ENCODE results near the gene KRTAP21-1. TPM values are rescaled to one million over a fixed set of nuclear protein-coding genes. Genes with fewer than 3 reads are reported as not detected.
"Not testable (repeated sequence)": the region's sequence is repeated elsewhere in the genome, so short reads cannot be mapped to it uniquely, and the experiment has no call there.

KRTAP21-1 gene
- total RNA-seq = not detected

DNA sequence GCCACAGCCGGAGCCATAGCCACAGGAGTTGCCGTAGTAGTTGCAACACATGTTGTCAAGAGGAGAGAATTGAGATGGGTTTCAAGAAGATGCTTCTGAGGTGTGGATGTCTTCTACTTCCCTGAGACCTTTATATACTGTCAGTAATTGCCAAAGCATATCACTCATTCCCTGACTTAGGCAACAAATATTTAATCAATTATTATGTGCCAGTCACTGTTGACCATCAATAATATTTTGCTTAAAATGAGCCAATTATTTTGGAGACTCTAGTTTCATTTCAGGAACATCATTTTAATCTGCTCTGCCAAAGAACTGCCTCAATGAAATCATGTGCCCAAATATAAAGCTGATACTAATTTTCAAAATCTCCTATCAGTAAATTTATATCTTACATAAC is at the start of gene KRTAP21-1:
Gene KRTAP21-1, minus strand, starts transcription at position 101 of the 400 bp plus-strand sequence. Its CDS starts 50 bp downstream, at position 51.
- DNase-seq (ENCODE audit: low spot score); ATAC-seq: not testable (repeated sequence)

DNA sequence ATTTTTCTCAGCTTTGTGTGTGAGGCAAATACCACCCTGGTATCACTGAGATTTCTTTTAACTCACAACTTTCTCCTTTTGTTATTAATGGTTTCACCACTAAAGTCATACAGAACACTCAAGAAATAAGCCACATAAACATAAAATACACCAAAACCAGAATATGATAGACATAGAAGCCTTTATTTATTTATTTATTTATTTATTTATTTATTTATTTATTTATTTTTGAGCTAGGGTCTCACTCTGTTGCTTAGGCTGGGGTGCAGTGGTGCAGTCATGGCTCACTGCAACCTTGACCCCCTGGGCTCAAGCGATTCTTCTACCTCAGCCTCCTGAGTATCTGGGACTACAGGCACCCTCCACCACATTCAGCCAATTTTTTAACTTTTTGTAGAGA is 45.4 kb upstream of the KRTAP21-1 start:
- ATAC-seq (no peak), DNase-seq (ENCODE audit: low spot score) (no peak)

DNA sequence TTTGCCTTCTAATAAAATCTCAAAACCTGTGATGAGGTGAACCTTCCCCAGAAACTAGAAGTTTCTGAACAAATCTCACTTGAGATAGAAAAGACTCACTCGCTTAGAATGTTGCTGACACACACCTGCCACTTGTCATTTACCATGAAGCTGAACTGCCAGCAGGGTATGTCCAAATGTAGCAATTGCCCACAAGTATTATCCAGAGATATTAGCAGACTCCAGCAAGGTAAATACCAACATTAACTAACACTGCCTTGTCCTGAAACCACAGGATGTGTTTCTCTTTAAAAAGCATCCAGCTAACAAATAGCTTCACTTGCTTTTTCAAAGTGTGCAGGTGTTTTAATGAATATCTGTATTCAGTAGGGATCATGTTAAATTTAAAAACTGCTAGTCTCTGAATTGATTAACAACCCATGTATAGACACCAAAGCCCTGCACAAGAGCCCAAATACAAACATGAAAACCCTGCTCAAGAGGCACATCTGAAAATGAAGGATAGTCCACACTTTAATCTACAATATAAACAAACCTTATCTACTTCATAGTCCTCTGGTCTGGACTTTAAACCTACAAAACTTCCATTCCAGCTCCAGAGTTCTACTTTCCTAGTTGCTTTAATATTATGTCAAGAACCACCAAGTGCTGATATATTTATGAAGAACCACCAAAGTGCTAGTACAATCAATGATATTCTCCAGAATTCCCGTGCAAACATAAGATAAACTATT is 38.5 kb upstream of the KRTAP21-1 start:
- ATAC-seq = peak; percentile 36
- DNase-seq (ENCODE audit: low spot score) = no peak

DNA sequence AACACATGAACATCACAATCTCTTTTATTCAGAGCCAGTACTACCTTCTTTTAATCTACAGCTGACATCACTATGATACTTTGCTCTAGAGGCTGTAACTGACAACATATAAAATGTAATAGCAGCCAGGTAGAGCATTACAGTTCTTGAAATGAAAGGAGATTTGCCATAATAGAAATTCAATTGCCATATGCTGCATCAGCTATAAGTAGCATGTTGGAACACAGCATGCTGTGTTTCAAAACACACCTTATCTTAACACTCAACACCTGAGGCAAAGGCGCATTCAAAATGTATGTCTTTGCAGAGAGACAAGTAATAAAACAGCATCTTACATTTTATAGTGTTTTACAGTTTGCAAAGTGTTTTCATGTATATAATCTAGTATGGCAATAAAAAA is 24.0 kb upstream of the KRTAP21-1 start:
- ATAC-seq (no peak), DNase-seq (ENCODE audit: low spot score) (no peak)

DNA sequence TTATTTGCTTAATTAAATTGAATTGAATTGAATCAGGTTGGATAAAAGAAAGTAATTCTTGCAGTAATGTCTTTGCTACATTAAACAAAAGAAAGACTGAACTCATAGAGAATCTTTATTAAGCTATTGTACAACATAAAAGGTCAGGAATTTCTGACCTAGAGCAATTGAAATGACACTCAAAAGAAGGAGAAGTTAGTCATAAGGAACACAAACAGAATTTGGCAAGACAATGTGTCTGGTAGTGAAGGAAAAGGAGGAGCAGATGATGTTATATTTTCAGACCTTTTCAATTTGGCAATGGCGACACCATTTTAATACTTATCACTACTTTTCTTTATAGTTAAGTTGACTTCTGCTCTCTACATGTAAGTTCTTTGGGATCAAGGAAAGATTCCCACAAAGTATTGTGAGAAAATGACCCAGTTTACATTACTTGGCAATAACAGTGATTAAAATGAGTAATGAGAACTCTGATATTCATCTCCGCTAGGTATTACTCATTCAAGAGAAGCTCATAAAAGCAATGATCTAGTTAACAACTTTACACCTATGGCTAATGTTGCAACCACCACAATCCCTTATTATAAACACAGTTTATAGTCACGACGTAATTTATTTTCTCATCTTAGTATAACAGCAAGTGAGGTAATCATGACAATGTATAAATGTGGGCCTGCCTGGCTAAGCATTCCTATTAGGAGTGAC is 14.7 kb upstream of the KRTAP21-1 start:
- ATAC-seq (no peak), DNase-seq (ENCODE audit: low spot score) (no peak)

DNA sequence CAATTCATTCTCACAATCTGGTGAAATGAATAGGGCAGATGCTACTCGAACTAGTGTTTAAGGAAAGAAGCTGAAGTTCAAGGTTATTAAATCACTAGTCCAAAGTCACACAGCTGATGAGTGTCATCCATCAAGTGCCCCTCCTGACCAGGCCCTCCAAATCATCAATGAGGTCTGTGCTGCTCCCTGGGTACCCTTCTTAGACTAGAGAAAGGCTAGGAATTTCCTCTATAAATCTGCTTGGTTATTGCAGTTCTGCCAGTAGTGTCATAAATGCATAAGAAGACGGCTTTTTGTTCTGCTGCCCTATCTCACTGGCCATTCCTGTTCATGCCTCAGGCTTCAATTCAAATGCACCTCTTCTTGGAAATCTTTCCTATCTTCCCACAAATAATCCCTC is 5.5 kb upstream of the KRTAP21-1 start:
- ATAC-seq = no peak
- DNase-seq (ENCODE audit: low spot score) = no peak

DNA sequence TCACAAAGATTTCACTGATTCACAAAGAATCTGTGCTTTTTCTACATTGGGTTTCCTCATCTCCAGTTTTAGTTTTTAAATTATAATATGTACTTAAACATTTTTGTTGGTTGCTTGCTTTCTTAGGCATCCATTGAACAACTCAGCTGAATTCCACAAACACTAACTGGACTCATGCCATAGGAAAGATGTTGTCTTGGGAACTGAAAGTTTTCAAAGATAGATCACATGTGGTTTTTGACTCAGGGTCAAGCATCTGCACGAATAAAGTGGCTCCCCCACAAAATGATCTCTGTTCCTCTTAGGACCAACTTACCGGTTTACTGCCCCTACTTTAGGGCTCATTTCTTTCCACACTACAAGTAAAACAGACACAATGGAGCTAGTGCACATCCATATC is 3.1 kb upstream of the KRTAP21-1 start:
- DNase-seq (ENCODE audit: low spot score) (no peak), ATAC-seq (no peak)

DNA sequence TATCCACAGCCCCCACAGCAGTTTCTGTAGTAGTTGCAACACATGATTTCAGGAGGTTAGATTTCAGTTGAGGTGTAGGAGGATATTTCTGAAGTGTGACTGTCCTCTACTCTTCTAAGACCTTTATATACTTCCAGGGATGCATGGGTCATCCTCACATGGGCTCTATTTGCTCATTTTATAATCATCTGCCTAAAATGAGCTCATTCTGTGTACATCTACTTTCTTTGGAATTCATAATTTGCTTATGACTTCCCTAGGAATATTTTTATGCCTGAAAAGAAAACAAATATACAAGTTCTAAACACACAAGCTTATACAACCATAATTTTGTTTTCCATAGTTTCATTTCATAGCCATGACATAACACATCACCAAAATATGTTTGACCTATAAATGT is 8.1 kb downstream of the KRTAP21-1 start, which contains the start of gene KRTAP21-2:
Gene KRTAP21-2, minus strand, starts transcription at position 101 of the 400 bp plus-strand sequence. Its CDS starts 57 bp downstream, at position 44.
- DNase-seq (ENCODE audit: low spot score) (no peak), ATAC-seq (no peak)

DNA sequence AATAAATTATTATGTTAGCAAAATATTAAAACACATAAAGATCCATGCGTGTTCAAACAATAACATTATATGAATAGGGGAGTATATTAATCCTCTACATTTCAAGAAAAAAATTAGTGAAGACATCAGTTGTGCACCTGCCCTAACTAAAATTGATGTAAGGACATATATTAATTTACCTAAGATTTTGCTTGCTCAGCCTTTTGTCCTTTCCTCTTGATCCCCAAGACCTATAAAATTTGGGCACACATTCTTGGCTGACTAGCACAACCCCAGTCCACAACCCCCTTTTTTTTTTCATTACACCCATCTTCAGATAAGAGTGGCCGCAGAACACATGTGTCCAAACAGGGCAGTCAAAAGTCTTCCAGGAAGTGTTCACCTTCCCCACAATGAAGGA is 14.8 kb downstream of the KRTAP21-1 start:
- DNase-seq (ENCODE audit: low spot score) = no peak
- ATAC-seq = no peak

DNA sequence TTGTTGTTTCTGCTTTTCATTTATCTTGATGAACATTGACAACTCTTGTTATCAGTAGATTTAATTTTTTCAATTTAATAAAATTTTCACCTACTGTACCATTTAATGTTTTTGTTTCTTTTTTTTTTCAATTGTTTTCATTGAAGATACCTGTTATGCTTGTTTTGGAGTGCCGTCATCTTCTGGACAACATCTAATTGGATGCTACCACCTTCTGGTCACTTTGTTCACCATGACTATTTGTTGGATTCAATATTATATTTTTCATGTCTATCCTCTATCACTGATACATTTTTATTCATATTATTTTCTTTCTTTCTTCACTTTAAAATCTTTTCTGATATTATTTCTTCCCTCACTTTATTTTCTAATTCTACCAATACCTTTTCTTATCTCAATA is 22.2 kb downstream of the KRTAP21-1 start:
- DNase-seq (ENCODE audit: low spot score) (no peak), ATAC-seq (no peak)

DNA sequence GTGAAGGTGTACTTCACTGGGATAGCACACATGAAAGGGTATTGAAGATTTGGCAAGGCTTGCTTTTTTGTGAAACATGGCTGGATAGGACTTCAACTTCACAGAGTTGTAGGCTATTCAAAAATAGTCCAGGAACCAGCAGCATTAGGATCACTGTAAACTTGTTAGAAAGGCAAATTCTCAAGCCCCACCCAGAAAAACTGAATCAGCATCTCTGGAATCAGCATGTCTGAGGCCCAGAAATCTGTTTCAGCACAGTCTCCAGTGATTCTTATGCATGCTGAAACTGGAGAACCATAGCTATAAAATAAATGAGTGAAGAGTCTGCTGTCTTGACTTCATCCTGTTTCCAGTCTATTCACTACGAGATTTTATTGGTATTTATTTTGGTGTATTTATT is 28.5 kb downstream of the KRTAP21-1 start:
- DNase-seq (ENCODE audit: low spot score) (no peak), ATAC-seq (no peak)

DNA sequence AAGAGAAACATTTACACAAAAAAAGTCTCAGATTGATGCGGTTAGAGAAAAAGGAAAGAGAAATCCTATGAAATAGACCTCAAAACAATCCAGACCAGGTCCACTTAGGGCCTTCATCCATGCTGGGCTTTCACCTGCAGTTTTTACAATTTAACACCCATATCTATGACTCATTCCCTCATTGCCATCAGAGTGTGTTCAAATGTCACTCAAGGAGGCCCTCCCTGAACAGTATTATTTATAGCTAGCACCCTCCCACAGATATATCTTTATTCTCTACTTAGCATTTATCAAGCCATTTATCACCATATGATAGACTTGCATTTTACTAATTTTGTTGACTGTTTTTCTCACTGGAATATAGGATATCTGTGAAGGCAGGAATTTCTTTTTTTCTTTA is 35.8 kb downstream of the KRTAP21-1 start:
- DNase-seq (ENCODE audit: low spot score) (no peak), ATAC-seq (no peak)

DNA sequence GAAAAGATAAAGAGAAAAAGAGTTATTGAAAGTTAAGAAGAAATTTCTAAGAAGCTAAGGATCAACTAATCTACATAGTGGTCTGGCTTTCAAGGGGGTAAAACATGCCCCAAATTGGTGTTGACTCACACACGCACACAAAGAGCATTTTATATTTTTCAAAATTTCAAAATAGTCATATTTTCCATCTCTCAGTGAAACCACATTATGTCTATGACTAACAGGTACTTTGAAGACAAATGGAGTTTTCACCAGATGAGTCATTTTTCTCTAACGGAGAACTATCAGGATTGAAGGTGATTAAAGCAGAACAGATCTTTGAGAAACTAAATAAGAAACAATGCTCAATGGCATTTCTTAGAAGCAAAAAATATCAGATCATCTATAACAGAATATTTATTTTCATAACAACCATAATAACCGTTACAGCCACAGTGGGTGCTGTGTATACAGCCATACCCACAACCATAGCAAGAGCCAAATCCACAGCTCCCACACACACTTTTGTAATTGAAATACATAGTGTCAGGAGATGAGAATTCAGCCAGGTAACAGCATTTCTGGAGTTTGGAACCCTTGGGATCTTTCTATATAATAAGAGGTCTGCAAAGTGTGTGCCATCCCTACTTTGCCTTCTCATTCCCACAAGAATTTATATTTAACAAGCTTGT is 36.9 kb downstream of the KRTAP21-1 start, which contains the start of gene KRTAP21-3:
Gene KRTAP21-3, minus strand, starts transcription at position 539 of the 671 bp plus-strand sequence. Its CDS starts 18 bp downstream, at position 521.
- ATAC-seq (no peak), DNase-seq (ENCODE audit: low spot score) (no peak)

DNA sequence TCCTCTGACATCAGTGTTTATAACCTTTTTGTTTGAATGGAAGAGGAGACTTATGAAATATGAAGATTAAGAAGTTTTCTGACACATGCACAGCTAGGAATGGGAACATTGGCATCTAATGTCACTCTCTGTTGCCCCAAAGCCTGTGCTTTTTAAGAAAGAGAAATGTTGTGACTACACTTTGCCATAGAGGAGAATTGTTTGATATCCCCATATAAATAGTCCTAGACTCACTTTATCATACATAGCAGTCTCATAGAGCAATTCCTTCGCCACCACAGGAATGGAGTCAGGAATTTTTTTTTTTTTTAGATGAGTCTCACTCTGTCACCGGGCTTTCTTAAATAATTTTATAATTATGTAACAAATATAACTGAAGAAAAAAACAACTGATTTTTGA is 38.1 kb downstream of the KRTAP21-1 start:
- no peak for DNase-seq (ENCODE audit: low spot score)
- no peak for ATAC-seq

DNA sequence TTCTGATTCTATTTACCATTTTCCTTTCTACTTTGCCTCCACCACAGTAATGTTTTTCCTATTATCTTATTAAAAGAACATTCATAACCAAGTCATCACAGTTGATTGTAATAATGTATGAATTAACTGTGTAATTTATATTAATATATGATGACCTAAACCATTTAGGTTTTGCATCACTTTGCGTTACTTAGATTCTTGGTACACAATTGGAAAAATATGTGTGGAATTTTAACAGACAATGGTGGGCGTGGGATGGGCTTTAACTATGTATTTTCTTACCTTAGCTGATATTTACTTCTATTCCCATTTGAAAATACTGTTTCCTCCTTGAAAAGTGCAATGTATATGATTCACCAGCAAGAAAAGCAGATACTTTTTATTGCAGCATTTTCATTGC is 40.3 kb downstream of the KRTAP21-1 start:
- no peak for ATAC-seq
- no peak for DNase-seq (ENCODE audit: low spot score)

DNA sequence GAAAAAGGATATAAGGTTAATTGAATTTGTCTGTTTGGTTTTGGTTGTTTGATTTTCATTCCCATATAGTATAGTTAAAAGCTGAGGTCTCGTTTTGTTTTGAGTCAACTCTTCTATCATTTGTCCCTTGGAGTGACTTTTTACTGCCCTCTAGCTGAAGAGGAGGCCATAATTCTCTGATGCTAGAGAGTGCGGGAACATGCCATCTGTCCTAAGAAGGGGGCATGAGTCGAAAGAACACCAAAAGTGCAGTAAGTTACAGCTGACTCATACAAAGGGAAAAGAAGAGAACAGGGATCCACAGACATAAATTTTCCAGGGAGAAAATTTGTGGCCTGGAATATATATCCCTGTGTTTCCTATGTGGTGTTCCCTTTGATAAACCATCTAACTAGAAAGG is 40.8 kb downstream of the KRTAP21-1 start:
- DNase-seq (ENCODE audit: low spot score) = no peak
- no peak for ATAC-seq

DNA sequence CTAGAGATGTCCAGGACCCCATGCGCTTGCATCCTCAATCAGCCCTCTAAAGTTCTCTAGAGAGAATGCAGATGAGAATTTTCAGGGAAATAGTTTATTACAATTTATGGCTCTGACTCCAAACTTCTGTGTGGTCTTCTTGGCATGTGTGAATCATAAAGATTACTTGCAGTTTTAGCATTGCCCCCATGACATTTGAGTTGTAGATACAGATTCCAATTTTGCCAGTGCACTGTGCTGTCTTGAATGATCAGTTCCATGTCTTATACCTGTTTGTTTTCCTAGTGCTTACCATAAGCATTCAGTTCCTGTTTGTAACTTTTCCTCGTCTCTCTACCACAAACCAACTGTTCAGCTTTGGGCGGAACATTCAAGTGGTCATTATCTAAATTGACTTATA is 41.5 kb downstream of the KRTAP21-1 start:
- DNase-seq (ENCODE audit: low spot score) (no peak), ATAC-seq (no peak)

DNA sequence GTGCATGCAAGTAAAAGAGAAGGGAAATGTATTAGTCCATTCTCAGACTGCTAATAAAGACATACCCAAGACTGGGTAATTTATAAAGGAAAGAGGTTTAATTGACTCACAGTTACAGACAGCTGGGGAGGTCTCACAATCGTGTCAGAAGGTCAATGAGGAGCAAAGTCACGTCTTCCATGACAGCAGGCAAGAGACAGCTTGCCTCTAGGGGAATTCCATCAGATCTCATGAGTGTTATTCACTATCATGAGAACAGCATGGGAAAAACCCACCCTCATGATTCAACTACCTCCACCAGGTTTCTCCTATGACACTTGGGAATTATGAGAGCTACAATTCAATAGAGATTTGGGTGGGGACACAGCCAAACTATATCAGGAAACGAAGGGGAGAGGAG is 44.7 kb downstream of the KRTAP21-1 start:
- DNase-seq (ENCODE audit: low spot score) = no peak
- no peak for ATAC-seq

DNA sequence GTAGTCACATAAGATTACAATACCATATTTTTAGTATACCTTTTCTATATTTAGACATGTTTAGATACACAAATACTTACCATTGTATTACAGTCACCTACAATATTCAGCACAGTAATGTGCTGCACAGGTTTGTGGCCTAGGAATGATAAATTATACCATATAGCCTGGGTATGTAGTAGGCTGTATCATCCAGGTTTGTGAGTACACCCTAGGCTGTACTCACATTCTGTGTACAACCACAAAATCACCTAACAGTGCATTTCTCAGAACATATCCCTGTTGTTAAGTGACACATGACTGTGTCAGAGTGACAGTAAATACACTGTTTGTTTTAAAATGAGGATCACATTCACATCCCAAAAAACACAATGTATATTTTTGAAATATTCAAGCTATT is 47.8 kb downstream of the KRTAP21-1 start:
- no peak for DNase-seq (ENCODE audit: low spot score)
- ATAC-seq = no peak

Data from left lobe of liver (tissue), 2 donors.